GM12878 (cell line): ENCODE data around the gene TNRC6C. TPM values are rescaled to one million over a fixed set of nuclear protein-coding genes. Genes with fewer than 3 reads are reported as not detected.

ENCODE experiments used
- CBX3 ChIP-seq: fragments of 200-600 bp; sonication (generic); IDR thresholded peaks from 2 replicates; pipeline ENCODE4 v1.6.1; 2016; ENCODE audit warnings: low read depth, borderline replicate concordance
- CTCF ChIP-seq, 3 experiments: IDR thresholded peaks in 2 of 3; conservative IDR thresholded peaks in 1 of 3; 2 replicates each; pipeline ENCODE4 v1.5.1; 2011; ENCODE audit warnings: low read depth in 3 of 3, low read length in 3 of 3, mild to moderate bottlenecking in 3 of 3, control low read depth in 2 of 3, moderate library complexity in 2 of 3, inconsistent platforms in 1 of 3, mixed read lengths in 1 of 3; ENCODE audit not compliant: control insufficient read depth in 2 of 3, insufficient read depth in 1 of 3; ENCODE audit errors: extremely low read depth in 1 of 3
- E2F8 ChIP-seq: fragments of 450-650 bp; IDR thresholded peaks from 2 replicates; pipeline ENCODE4 v1.6.1; 2018; ENCODE audit warnings: mild to moderate bottlenecking, low read depth, moderate library complexity; ENCODE audit not compliant: partially characterized antibody
- EED ChIP-seq: sonication (generic); IDR thresholded peaks from 2 replicates; pipeline ENCODE4 v1.6.1; 2016; ENCODE audit warnings: antibody characterized with exemption, low read depth
- EZH2 ChIP-seq: IDR thresholded peaks from 2 replicates; pipeline ENCODE4 v1.6.1; 2012; ENCODE audit warnings: low read depth, mild to moderate bottlenecking, control low read depth, inconsistent platforms, low read length, borderline replicate concordance; ENCODE audit not compliant: control insufficient read depth
- HDAC6 ChIP-seq: fragments of 200-600 bp; sonication (generic); IDR thresholded peaks from one replicate; pipeline ENCODE4 v1.8.0; 2017; ENCODE audit warnings: antibody characterized with exemption; ENCODE audit not compliant: unreplicated experiment
- IKZF1 ChIP-seq: fragments of 450-650 bp; conservative IDR thresholded peaks from 2 replicates; pipeline ENCODE4 v1.6.1; 2017; ENCODE audit warnings: antibody characterized with exemption, mild to moderate bottlenecking
- MEF2B ChIP-seq: fragments of 450-650 bp; IDR thresholded peaks from 2 replicates; pipeline ENCODE4 v1.6.1; 2018; ENCODE audit warnings: mild to moderate bottlenecking, moderate library complexity; ENCODE audit not compliant: partially characterized antibody, poor library complexity, severe bottlenecking
- MTA2 ChIP-seq: fragments of 450-650 bp; IDR thresholded peaks from 2 replicates; pipeline ENCODE4 v1.6.1; 2016; ENCODE audit warnings: low read depth, mild to moderate bottlenecking, moderate library complexity
- MTA3 ChIP-seq: IDR thresholded peaks from 2 replicates; pipeline ENCODE4 v1.6.1; 2012; ENCODE audit warnings: low read length, inconsistent platforms, borderline replicate concordance
- MYB ChIP-seq: fragments of 150-350 bp; IDR thresholded peaks from 2 replicates; pipeline ENCODE4 v1.6.1; 2014; ENCODE audit warnings: mild to moderate bottlenecking, low read depth, low read length, borderline replicate concordance
- NFYB ChIP-seq: IDR thresholded peaks from 2 replicates; pipeline ENCODE4 v1.6.1; 2011; ENCODE audit warnings: low read depth, mild to moderate bottlenecking, low read length, improper control_type of control experiment, moderate library complexity; ENCODE audit not compliant: insufficient read depth
- NR2C1 ChIP-seq: fragments of 450-650 bp; IDR thresholded peaks from 2 replicates; pipeline ENCODE4 v1.6.1; 2017; ENCODE audit warnings: antibody characterized with exemption, mild to moderate bottlenecking, moderate library complexity
- NR2F1 ChIP-seq: fragments of 450-650 bp; conservative IDR thresholded peaks from 2 replicates; pipeline ENCODE4 v1.6.1; 2017; ENCODE audit warnings: mild to moderate bottlenecking
- POLR2A ChIP-seq: IDR thresholded peaks from 2 replicates; pipeline ENCODE4 v1.6.1; 2011; ENCODE audit warnings: low read depth, mild to moderate bottlenecking, low read length
- POLR2AphosphoS5 ChIP-seq: IDR thresholded peaks from 2 replicates; pipeline ENCODE4 v1.6.1; 2011; ENCODE audit warnings: mild to moderate bottlenecking, low read length, inconsistent platforms
- RCOR1 ChIP-seq: conservative IDR thresholded peaks from 2 replicates; pipeline ENCODE4 v1.6.1; 2012; ENCODE audit warnings: low read depth, low read length, improper control_type of control experiment
- RELA ChIP-seq: fragments of 450-650 bp; IDR thresholded peaks from 2 replicates; pipeline ENCODE4 v1.8.0; 2014; ENCODE audit warnings: borderline replicate concordance; ENCODE audit not compliant: partially characterized antibody
- SIX5 ChIP-seq: IDR thresholded peaks from 2 replicates; pipeline ENCODE4 v1.6.1; 2011; ENCODE audit warnings: mild to moderate bottlenecking, low read depth, low read length, moderate library complexity; ENCODE audit not compliant: severe bottlenecking
- SMARCA5 ChIP-seq: fragments of 450-650 bp; IDR thresholded peaks from 2 replicates; pipeline ENCODE4 v1.6.1; 2017; ENCODE audit warnings: mild to moderate bottlenecking
- SP1 ChIP-seq: IDR thresholded peaks from one replicate; pipeline ENCODE4 v1.6.1; 2011; ENCODE audit warnings: low read depth, low read length
- SRF ChIP-seq, 2 experiments: IDR thresholded peaks; 2 replicates each; pipeline ENCODE4 v1.6.1; 2011; ENCODE audit warnings: low read depth in 2 of 2, low read length in 2 of 2, mild to moderate bottlenecking in 1 of 2, moderate library complexity in 1 of 2
- SUZ12 ChIP-seq: fragments of 200-600 bp; sonication (generic); IDR thresholded peaks from one replicate; pipeline ENCODE4 v1.6.1; 2018; ENCODE audit warnings: antibody characterized with exemption, mild to moderate bottlenecking; ENCODE audit not compliant: unreplicated experiment
- polyA plus RNA-seq, 11 experiments: library from polyadenylated mRNA; depleted of rRNA in 4 of 11; unstranded in 6 of 11; stranded (reverse) in 5 of 11; fragments of >200 nt; fragmentation: Nextera tagmentation in 4 of 11; fragmentation: Illumina TruSeq in 1 of 11; extraction: Ambion mirVana in 4 of 11; extraction: Trizol in 1 of 11; gene quantifications; 1 replicate in 1 of 11; 2 replicates in 10 of 11; pipeline versions ENCODE4 v1.2.1 to v1.2.3, GENCODE V29; 2011 to 2016; ENCODE audit warnings: inconsistent platforms in 2 of 11, missing spikeins in 2 of 11, low read depth in 1 of 11
- total RNA-seq, 4 experiments: library from RNA; depleted of rRNA in 3 of 4; stranded (reverse); fragments of >200 nt in 3 of 4; fragmentation: Illumina TruSeq in 1 of 4; extraction: Trizol in 1 of 4; gene quantifications; 2 replicates each; pipeline versions ENCODE4 v1.2.1 to v1.2.3, GENCODE V29; 2013 to 2021
- TF ChIP-seq, protein P1 (sequence below): IDR thresholded peaks from 2 replicates; pipeline ENCODE4 v1.6.1; 2012; ENCODE audit warnings: low read depth, low read length, improper control_type of control experiment
- TF ChIP-seq, protein P2 (sequence below): IDR thresholded peaks from 2 replicates; pipeline ENCODE4 v1.6.1; 2011; ENCODE audit warnings: low read depth, mild to moderate bottlenecking, low read length, moderate library complexity, borderline replicate concordance; ENCODE audit errors: extremely low read depth

The TNRC6C gene
- total and polyA plus RNA-seq, 10 of the 15 experiments (the other 5 are each of a cell fraction or from before 2014, with no cell fraction given) = 0.40 to 6.1 (median 0.96) TPM

GRCh38 chr17:78120971-78121800 is 162.7 kb downstream of the TNRC6C start (continued):
- TF ChIP-seq MYB = no peak
- TF ChIP-seq MEF2B = peak; percentile 57
- TF ChIP-seq SRF (IDR thresholded peaks at IDR 0.05; ENCODE audit: low read depth in 2 of 2, low read length in 2 of 2) = no peak
- no peak for TF ChIP-seq CBX3
- no peak for TF ChIP-seq RCOR1
- TF ChIP-seq SUZ12 = no peak
- no peak for TF ChIP-seq SMARCA5
- no peak for TF ChIP-seq MTA2
- peak; percentile 71 for TF ChIP-seq POLR2A
- TF ChIP-seq EED = 0 out of 2 replicates have a peak, but pooled peaks have one; percentile 18
- no peak for TF ChIP-seq E2F8
- TF ChIP-seq, protein P1, sequence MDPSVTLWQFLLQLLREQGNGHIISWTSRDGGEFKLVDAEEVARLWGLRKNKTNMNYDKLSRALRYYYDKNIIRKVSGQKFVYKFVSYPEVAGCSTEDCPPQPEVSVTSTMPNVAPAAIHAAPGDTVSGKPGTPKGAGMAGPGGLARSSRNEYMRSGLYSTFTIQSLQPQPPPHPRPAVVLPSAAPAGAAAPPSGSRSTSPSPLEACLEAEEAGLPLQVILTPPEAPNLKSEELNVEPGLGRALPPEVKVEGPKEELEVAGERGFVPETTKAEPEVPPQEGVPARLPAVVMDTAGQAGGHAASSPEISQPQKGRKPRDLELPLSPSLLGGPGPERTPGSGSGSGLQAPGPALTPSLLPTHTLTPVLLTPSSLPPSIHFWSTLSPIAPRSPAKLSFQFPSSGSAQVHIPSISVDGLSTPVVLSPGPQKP = no peak
- no peak for TF ChIP-seq EZH2
- no peak for TF ChIP-seq SIX5
- peak; percentile 47; the same call in 1 of the 2 replicates for TF ChIP-seq IKZF1
- no peak for TF ChIP-seq NFYB
- peak; percentile 68 for TF ChIP-seq NR2F1
- TF ChIP-seq SP1 = peak; percentile 7
- TF ChIP-seq, protein P2, sequence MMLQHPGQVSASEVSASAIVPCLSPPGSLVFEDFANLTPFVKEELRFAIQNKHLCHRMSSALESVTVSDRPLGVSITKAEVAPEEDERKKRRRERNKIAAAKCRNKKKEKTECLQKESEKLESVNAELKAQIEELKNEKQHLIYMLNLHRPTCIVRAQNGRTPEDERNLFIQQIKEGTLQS = no peak
- no peak for TF ChIP-seq NR2C1
- peak in 1 of 3 experiments; percentile 39; a peak in 1 of 6 replicates for TF ChIP-seq CTCF (IDR thresholded peaks at IDR 0.05 in 2 of 3, conservative IDR thresholded peaks at IDR 0.05 in 1 of 3; ENCODE audit: control insufficient read depth in 2 of 3, extremely low read depth in 1 of 3, insufficient read depth in 1 of 3, low read depth in 3 of 3, low read length in 3 of 3)
- no peak for TF ChIP-seq RELA
- no peak for TF ChIP-seq HDAC6
- TF ChIP-seq MTA3 = no peak
- TF ChIP-seq POLR2AphosphoS5 = no peak
